Mesendoderm (in vitro differentiated cells): ENCODE results near the gene MX2.

ENCODE experiments used
- DNase-seq: peaks from one replicate; pipeline ENCODE4 v3.0.0; 2013
- H2AK5ac ChIP-seq: 2 replicates; pipeline ENCODE4 v1.6.1; 2013; ENCODE audit warnings: low read length, inconsistent platforms
- H2BK120ac ChIP-seq: 2 replicates; pipeline ENCODE4 v1.6.1; 2013; ENCODE audit warnings: low read depth, mild to moderate bottlenecking, low read length, moderate library complexity, mixed read lengths
- H2BK15ac ChIP-seq: replicated peaks from 2 replicates; pipeline ENCODE4 v1.6.1; 2013; ENCODE audit warnings: low read depth, mild to moderate bottlenecking, moderate library complexity
- H2BK5ac ChIP-seq: 2 replicates; pipeline ENCODE4 v1.6.1; 2013; ENCODE audit warnings: low read length, inconsistent platforms
- H3K18ac ChIP-seq: 2 replicates; pipeline ENCODE4 v1.6.1; 2013; ENCODE audit warnings: mild to moderate bottlenecking, low read length, mixed read lengths
- H3K23ac ChIP-seq: one replicate; pipeline ENCODE4 v1.6.1; 2013; ENCODE audit warnings: low read length
- H3K27ac ChIP-seq: 2 replicates; pipeline ENCODE4 v1.5.1; 2013; ENCODE audit warnings: low read depth, mild to moderate bottlenecking, inconsistent platforms, low read length, moderate library complexity
- H3K27me3 ChIP-seq: 2 replicates; pipeline ENCODE4 v1.6.1; 2013; ENCODE audit warnings: low read length, control low read depth, mild to moderate bottlenecking, inconsistent platforms; ENCODE audit not compliant: insufficient read depth, poor library complexity
- H3K36me3 ChIP-seq: 2 replicates; pipeline ENCODE4 v1.6.1; 2013; ENCODE audit warnings: low read length, inconsistent platforms; ENCODE audit not compliant: control insufficient read depth, insufficient read depth
- H3K4ac ChIP-seq: one replicate; pipeline ENCODE4 v1.6.1; 2013; ENCODE audit warnings: low read depth, mild to moderate bottlenecking, low read length, moderate library complexity
- H3K4me1 ChIP-seq: 2 replicates; pipeline ENCODE4 v1.6.1; 2013; ENCODE audit warnings: low read depth, low read length, inconsistent platforms; ENCODE audit not compliant: control insufficient read depth
- H3K4me2 ChIP-seq: 2 replicates; pipeline ENCODE4 v1.6.1; 2013; ENCODE audit warnings: low read length
- H3K4me3 ChIP-seq: 2 replicates; pipeline ENCODE4 v1.5.1; 2013; ENCODE audit warnings: mild to moderate bottlenecking, low read length
- H3K56ac ChIP-seq: one replicate; pipeline ENCODE4 v1.6.1; 2013; ENCODE audit warnings: low read length
- H3K79me1 ChIP-seq: 2 replicates; pipeline ENCODE4 v1.6.1; 2013; ENCODE audit warnings: low read length, inconsistent platforms
- H3K79me2 ChIP-seq: 2 replicates; pipeline ENCODE4 v1.6.1; 2013; ENCODE audit warnings: mild to moderate bottlenecking, low read length; ENCODE audit not compliant: control insufficient read depth, insufficient read depth
- H3K9ac ChIP-seq: 2 replicates; pipeline ENCODE4 v1.6.1; 2013; ENCODE audit warnings: low read length, inconsistent platforms
- H4K5ac ChIP-seq: one replicate; pipeline ENCODE4 v1.6.1; 2013; ENCODE audit warnings: low read length
- H4K8ac ChIP-seq: one replicate; pipeline ENCODE4 v1.6.1; 2013; ENCODE audit warnings: low read depth, mild to moderate bottlenecking, control low read depth, low read length, moderate library complexity
- WGBS: extraction: QIAGEN DNeasy Blood & Tissue Kit; methylation state at CpG from one replicate; pipeline ENCODE4 v1.1.7; 2013; ENCODE audit warnings: low lambda C conversion rate, missing lambda C conversion rate; ENCODE audit not compliant: insufficient coverage; ENCODE audit errors: extremely low coverage; 5-methylcytosine and 5-hydroxymethylcytosine counted together

The MX2 gene

GRCh38 chr21:41453761-41454160 lies 91.9 kb downstream of the MX2 start:
- Histone ChIP-seq H4K8ac (no peak overlapping the region), H3K18ac (no peak overlapping the region), H2AK5ac (no peak overlapping the region), H3K27me3 (no peaks in the 10 kb centered on the region), H3K4me2 (no peak overlapping the region), H2BK15ac (no peak overlapping the region), H3K56ac (no peak overlapping the region), H3K4ac (no peak overlapping the region), H3K79me1 (no peaks in the 10 kb centered on the region), H3K4me1 (no peaks in the 10 kb centered on the region), H2BK5ac (no peak overlapping the region), H3K36me3 (no peaks in the 10 kb centered on the region), H3K79me2 (no peaks in the 10 kb centered on the region), H3K4me3 (no peak overlapping the region), H3K23ac (no peak overlapping the region), H3K27ac (no peak overlapping the region), H4K5ac (no peak overlapping the region), H2BK120ac (no peak overlapping the region), H3K9ac (no peak overlapping the region)
- no peak for DNase-seq
- WGBS = no CpG with 5 or more reads among the region's 3 CpGs

- H3K23ac ChIP-seq = no peak overlapping the region
- no peak overlapping the region for H3K4me3 ChIP-seq
- no peak for DNase-seq
- H3K79me2 ChIP-seq = no peaks in the 10 kb centered on the region
- WGBS = no CpG with 5 or more reads among the region's 6 CpGs
- H2AK5ac ChIP-seq = no peak overlapping the region
- H3K9ac ChIP-seq = no peak overlapping the region
- H3K36me3 ChIP-seq = no peaks in the 10 kb centered on the region
- H2BK15ac ChIP-seq = no peak overlapping the region
- H3K79me1 ChIP-seq = no peaks in the 10 kb centered on the region
- H3K4me1 ChIP-seq = peaks cover 2% of the 10 kb centered on the region
- H3K4ac ChIP-seq = no peak overlapping the region
- no peak overlapping the region for H2BK120ac ChIP-seq
- H4K8ac ChIP-seq = no peak overlapping the region
- no peak overlapping the region for H3K56ac ChIP-seq
- H3K4me2 ChIP-seq = no peak overlapping the region
- no peak overlapping the region for H2BK5ac ChIP-seq
- H3K27me3 ChIP-seq = no peaks in the 10 kb centered on the region
- no peak overlapping the region for H3K27ac ChIP-seq
- no peak overlapping the region for H4K5ac ChIP-seq
- H3K18ac ChIP-seq = no peak overlapping the region
Measured at GRCh38 chr21:41458121-41458520, 96.3 kb downstream of the MX2 start.

- Histone ChIP-seq H3K79me1 (no peaks in the 10 kb centered on the region), H2BK5ac (no peak overlapping the region), H3K4ac (no peak overlapping the region), H2BK15ac (no peak overlapping the region), H3K23ac (no peak overlapping the region), H3K36me3 (no peaks in the 10 kb centered on the region), H3K18ac (no peak overlapping the region), H4K5ac (no peak overlapping the region), H3K9ac (no peak overlapping the region), H3K4me2 (no peak overlapping the region), H3K79me2 (no peaks in the 10 kb centered on the region), H3K27ac (no peak overlapping the region), H3K4me3 (no peak overlapping the region), H4K8ac (no peak overlapping the region), H2BK120ac (no peak overlapping the region), H3K4me1 (peaks cover 2% of the 10 kb centered on the region), H2AK5ac (no peak overlapping the region), H3K27me3 (no peaks in the 10 kb centered on the region), H3K56ac (no peak overlapping the region)
- WGBS = no CpG with 5 or more reads among the region's 22 CpGs
- no peak for DNase-seq
Measured at GRCh38 chr21:41458559-41458958, 96.7 kb downstream of the MX2 start.
